ENCODE data around the gene RTN4IP1. TPM values are rescaled to one million over a fixed set of nuclear protein-coding genes. Genes with fewer than 3 reads are reported as not detected.
"Not testable (repeated sequence)": the region's sequence is repeated elsewhere in the genome, so short reads cannot be mapped to it uniquely, and the experiment has no call there.

RTN4IP1 gene
- total RNA-seq, 1 experiment from 2014 or later = 8.5 TPM

- H3K4me3 ChIP-seq = no peak overlapping the region
- peaks cover 12% of the 10 kb centered on the region for H3K4me1 ChIP-seq
- no peak for DNase-seq
- H3K27me3 ChIP-seq = no peaks in the 10 kb centered on the region
- no peak overlapping the region for H3K27ac ChIP-seq
- H3K9me3 ChIP-seq (replicated peaks) = no peaks in the 10 kb centered on the region
- H3K36me3 ChIP-seq = no peaks in the 10 kb centered on the region
Measured at GRCh38 chr6:106579281-106579680, 50.0 kb downstream of the RTN4IP1 start.

DNA sequence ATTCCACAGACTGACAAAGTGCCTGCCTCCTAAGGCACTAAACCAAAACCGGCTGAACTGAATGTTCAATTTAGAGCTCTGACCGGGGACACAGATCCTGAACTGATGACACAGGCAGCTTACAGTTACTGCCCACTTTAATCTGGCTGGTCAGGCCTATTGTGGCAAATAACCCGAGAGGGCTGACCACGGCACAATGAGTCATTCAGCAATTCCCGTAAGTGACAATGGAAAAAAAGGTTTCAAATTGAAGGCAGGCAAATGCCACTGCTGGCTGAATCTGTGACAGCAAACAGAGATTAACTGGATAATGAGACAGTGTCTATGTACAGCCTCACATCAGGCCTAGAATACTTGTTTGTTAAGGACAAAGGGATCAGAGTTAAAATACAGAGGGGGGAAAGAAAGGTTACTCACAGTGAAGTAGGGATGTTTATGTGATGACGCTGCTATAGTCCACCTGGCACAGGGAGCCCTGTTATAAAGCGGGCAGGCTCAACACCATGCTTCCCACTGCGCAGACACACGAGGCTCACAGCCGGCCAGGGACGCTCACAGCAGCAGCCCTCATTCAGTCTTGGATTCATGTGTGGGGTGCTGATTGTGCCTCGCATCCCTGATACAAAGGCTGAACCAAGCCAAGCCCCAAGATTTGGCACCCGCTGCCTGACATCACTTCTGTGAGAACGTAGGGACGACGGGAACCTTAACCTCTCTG, 54.4 kb downstream of the RTN4IP1 start:
- peak; percentile 52 to 76 for DNase-seq
- Histone ChIP-seq H3K4me1 (peaks cover 12% of the 10 kb centered on the region), H3K27ac (peak overlapping the region; percentile 53)

DNA sequence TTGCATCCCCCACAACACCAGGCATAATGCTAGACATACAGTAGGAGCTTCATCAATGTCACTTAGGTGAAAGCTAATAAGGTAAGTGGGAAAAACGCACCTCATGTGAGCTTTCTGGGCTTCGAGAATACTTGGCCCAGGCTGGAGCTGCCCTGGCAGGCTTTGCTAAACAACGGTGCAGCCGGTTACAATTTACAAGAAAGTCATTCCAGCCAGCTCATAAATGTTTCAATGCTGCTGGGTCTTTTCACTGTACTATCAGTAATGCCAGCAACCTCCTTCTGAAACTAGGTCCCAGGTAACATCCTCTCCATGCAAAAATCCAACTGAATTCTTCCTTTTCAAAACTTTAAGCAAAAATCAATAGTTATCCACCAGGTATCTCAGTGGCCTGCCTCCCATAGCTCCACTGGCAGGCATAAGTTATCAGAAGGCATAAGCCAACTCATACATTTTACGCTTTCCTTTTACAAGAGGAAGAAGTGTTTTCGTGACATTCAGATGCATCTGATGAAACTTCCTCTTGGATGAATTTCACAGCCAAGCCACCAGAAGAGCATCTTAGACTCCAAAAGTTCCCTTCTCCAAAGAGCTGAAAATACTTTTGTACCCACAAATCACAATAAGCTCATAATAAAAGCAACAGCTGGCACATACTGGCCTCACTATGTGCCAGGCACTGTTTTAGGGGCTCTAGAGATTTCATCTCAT, 56.3 kb downstream of the RTN4IP1 start:
- Histone ChIP-seq H3K27me3 (no peaks in the 10 kb centered on the region), H3K27ac (no peak overlapping the region), H3K9me3 (replicated peaks) (no peaks in the 10 kb centered on the region), H3K4me1 (peaks cover 12% of the 10 kb centered on the region), H3K4me3 (no peak overlapping the region), H3K36me3 (no peaks in the 10 kb centered on the region)
- DNase-seq = no peak

More for the DNA sequence above, 54.4 kb downstream of the RTN4IP1 start:
- H3K36me3 ChIP-seq = no peaks in the 10 kb centered on the region
- H3K9me3 ChIP-seq (replicated peaks) = no peaks in the 10 kb centered on the region
- no peaks in the 10 kb centered on the region for H3K27me3 ChIP-seq
- no peak overlapping the region for H3K4me3 ChIP-seq

DNA sequence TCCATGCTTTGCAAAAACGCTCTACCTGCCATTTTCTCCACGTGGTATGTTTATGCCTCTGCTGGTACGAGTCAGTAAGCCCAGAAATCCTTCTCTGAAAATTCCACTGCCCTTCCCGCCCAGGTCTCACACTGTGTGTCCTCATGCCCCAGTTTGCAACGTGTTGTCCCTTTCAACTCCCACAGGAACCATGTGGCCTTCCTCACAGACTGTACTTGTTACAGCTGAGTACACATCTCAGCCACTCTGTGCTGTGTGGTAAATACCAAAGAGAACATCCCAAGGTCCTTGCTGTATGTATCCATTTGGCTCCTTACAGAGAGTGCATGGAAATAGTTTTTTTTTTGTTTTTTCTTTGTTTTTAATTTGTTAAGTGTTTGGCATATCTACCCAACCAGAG, 56.9 kb downstream of the RTN4IP1 start:
- no peak for DNase-seq
- H3K4me1 ChIP-seq = peaks cover 12% of the 10 kb centered on the region
- no peaks in the 10 kb centered on the region for H3K9me3 ChIP-seq (replicated peaks)
- H3K36me3 ChIP-seq = no peaks in the 10 kb centered on the region
- no peak overlapping the region for H3K27ac ChIP-seq
- H3K4me3 ChIP-seq = no peak overlapping the region
- no peaks in the 10 kb centered on the region for H3K27me3 ChIP-seq

- Histone ChIP-seq H3K9me3 (replicated peaks) (no peaks in the 10 kb centered on the region), H3K27me3 (no peaks in the 10 kb centered on the region), H3K27ac (no peak overlapping the region), H3K4me3 (no peak overlapping the region), H3K4me1 (peaks cover 2% of the 10 kb centered on the region; the same call in 1 of the 2 replicates), H3K36me3 (no peaks in the 10 kb centered on the region)
- DNase-seq = no peak
Measured at GRCh38 chr6:106569428-106569827, 59.9 kb downstream of the RTN4IP1 start.

DNA sequence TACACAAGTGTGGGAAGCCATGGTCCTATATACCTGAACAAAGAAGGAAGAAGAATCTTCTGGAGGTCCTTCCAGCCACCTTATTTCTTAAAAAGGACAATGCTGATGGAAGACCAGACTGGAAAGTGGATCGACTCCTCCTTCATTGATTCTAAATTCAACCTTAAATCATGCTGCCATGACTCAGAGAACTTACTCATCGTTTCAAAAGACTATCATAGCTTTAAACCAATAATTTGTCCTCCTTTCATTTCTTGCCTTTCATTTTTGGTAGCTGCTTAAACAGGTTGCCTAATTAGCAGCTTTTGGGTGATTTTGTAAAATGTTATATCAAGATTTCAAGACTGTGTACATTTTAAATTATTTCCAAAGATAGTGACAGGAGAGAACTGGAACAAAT, 60.8 kb downstream of the RTN4IP1 start:
- H3K36me3 ChIP-seq = no peaks in the 10 kb centered on the region
- no peak for DNase-seq

GRCh38 chr6:106564476-106564875, 64.8 kb downstream of the RTN4IP1 start:
- Histone ChIP-seq H3K9me3 (replicated peaks) (no peaks in the 10 kb centered on the region), H3K36me3 (no peaks in the 10 kb centered on the region), H3K4me3 (no peak overlapping the region), H3K27ac (no peak overlapping the region), H3K27me3 (no peaks in the 10 kb centered on the region), H3K4me1 (no peaks in the 10 kb centered on the region)
- DNase-seq = no peak

More for the DNA sequence above, 60.8 kb downstream of the RTN4IP1 start:
- Histone ChIP-seq H3K4me1 (no peaks in the 10 kb centered on the region), H3K27ac (no peak overlapping the region), H3K9me3 (replicated peaks) (no peaks in the 10 kb centered on the region), H3K27me3 (no peaks in the 10 kb centered on the region), H3K4me3 (no peak overlapping the region)

DNA sequence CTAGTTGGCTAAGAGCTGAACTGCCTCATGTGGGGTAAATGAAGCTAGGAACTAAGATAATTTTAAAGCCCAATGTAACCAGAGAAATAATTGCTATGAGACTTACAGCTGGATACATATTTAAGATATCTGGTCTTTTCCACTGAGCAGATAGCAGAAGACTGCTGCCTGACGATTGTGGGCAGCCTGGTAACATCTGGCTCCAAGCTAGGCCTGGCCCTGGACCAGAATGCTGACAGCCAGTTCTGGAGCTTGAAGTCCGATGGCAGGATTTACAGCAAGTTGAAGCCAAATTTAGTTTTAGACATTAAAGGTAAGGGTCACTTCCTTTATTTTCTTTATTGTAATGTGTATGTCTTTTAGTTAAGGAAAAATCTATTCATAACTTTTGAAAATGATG, 65.7 kb downstream of the RTN4IP1 start:
- no peak for DNase-seq

DNA sequence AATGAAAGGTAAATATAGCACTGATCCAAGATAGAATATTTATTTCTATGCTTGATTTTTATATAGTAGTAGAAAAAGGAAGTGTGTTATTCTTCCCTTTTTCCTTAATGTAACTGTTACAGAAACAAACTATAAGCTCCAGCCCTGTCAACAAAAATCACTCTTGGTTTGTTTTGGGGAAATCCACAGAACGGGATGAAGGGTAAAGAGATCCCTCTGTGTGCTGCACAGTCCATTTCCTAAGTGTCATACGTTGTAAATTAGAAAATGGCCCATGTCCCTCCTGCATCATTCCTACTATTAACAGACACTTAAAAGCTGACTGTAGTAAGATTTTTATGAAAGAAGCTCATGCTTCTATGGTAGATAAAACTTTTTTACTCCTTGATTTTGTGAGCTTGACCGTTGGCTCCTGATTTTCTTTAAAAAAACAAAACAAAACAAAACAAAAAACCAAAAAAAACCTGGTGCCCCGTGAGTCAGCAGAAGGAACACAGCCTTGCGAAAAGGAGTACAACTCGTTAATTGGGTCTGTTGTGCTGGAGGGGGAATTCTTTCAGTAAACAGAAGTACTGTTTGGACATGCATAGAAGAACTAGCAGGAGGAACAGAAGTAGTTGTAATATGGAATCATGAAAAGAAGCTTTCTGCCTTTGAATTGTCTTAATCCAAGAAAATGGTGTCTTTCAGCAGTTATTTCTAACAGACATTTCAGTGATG, 67.5 kb downstream of the RTN4IP1 start:
- Histone ChIP-seq H3K4me3 (no peak overlapping the region), H3K27ac (no peak overlapping the region), H3K27me3 (no peaks in the 10 kb centered on the region), H3K9me3 (replicated peaks) (no peaks in the 10 kb centered on the region), H3K4me1 (no peaks in the 10 kb centered on the region), H3K36me3 (no peaks in the 10 kb centered on the region)
- DNase-seq = no peak

More for the DNA sequence above, 65.7 kb downstream of the RTN4IP1 start:
- H3K4me3 ChIP-seq = no peak overlapping the region
- H3K27me3 ChIP-seq = no peaks in the 10 kb centered on the region
- no peaks in the 10 kb centered on the region for H3K36me3 ChIP-seq
- H3K4me1 ChIP-seq = no peaks in the 10 kb centered on the region
- no peaks in the 10 kb centered on the region for H3K9me3 ChIP-seq (replicated peaks)
- H3K27ac ChIP-seq = no peak overlapping the region

DNA sequence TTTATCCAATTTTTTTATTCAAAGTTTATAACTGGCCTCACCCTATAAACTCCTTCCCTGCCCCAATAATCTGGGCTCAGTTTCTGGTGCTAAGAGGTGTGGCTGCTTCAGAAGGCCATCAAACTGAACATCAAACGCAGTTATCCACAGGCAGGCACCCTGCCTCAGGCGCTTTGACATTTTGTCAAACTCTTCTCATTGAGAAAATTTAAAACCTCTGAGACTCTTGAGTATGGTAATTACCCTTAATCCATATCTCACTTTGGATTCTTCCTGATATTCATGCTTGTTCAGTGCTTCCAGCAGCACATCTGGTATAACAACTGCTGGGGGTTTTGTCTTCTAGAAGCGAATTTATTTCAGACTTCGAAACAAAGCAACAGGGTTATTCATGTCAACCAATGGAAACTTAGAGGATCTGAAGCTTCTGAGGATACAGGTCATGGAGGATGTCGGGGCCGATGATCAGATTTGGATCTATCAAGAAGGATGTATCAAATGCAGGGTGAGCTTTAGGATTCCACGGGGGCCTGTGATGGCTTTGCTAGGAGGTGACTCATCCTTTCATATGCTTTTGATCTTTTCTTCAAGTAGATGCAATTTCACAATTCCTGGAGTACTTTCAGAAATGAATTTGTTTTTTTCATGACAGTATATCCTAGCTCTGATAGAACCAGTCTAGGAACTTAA, 68.2 kb downstream of the RTN4IP1 start:
- Histone ChIP-seq H3K4me3 (no peak overlapping the region), H3K27me3 (no peaks in the 10 kb centered on the region), H3K36me3 (no peaks in the 10 kb centered on the region), H3K9me3 (replicated peaks) (no peaks in the 10 kb centered on the region), H3K27ac (no peak overlapping the region), H3K4me1 (no peaks in the 10 kb centered on the region)
- DNase-seq = no peak

DNA sequence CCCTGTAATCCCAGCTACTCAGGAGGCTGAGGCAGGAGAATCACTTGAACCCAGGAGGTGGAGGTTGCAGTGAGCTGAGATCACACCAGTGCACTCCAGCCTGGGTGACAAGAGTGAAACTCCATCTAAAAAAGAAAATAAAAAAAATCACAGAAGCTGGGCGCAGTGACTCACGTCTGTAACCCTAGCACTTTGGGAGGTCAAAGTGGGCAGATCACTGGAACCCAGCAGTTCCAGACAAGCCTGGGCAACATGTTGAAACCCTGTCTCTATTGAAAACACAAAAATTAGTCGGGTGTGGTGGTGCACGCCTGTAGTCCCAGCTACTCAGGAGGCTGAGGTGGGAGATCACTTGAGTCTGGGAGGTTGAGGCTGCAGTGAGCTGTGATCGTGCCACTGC, 69.6 kb downstream of the RTN4IP1 start:
- H3K27ac ChIP-seq; H3K4me3 ChIP-seq; H3K9me3 ChIP-seq (replicated peaks); H3K4me1 ChIP-seq; H3K36me3 ChIP-seq; DNase-seq; H3K27me3 ChIP-seq: not testable (repeated sequence)

- H3K27me3 ChIP-seq = no peaks in the 10 kb centered on the region
- H3K9me3 ChIP-seq (replicated peaks) = no peaks in the 10 kb centered on the region
- no peak for DNase-seq
- H3K36me3 ChIP-seq = no peaks in the 10 kb centered on the region
- no peak overlapping the region for H3K27ac ChIP-seq
- no peaks in the 10 kb centered on the region for H3K4me1 ChIP-seq
- no peak overlapping the region for H3K4me3 ChIP-seq
Measured at GRCh38 chr6:106558364-106558763, 70.9 kb downstream of the RTN4IP1 start.

GRCh38 chr6:106557837-106558236, 71.5 kb downstream of the RTN4IP1 start:
- H3K9me3 ChIP-seq (replicated peaks) = no peaks in the 10 kb centered on the region
- H3K36me3 ChIP-seq = no peaks in the 10 kb centered on the region
- no peak overlapping the region for H3K4me3 ChIP-seq
- no peaks in the 10 kb centered on the region for H3K4me1 ChIP-seq
- H3K27ac ChIP-seq = no peak overlapping the region
- H3K27me3 ChIP-seq = no peaks in the 10 kb centered on the region
- DNase-seq = no peak

GRCh38 chr6:106556368-106556960, 72.8 kb downstream of the RTN4IP1 start:
- H3K27me3 ChIP-seq = no peaks in the 10 kb centered on the region
- H3K4me3 ChIP-seq = no peak overlapping the region
- no peaks in the 10 kb centered on the region for H3K36me3 ChIP-seq
- H3K27ac ChIP-seq = no peak overlapping the region
- H3K4me1 ChIP-seq = no peaks in the 10 kb centered on the region
- no peaks in the 10 kb centered on the region for H3K9me3 ChIP-seq (replicated peaks)
- DNase-seq = no peak

Measured in SJCRH30 (cell line).